D721Med (cell line): ENCODE results near the gene UNC5B.
"Not testable (repeated sequence)": the region's sequence is repeated elsewhere in the genome, so short reads cannot be mapped to it uniquely, and the experiment has no call there.

Experiments used
- DNase-seq: peaks from one replicate; pipeline ENCODE4 v3.0.0; 2011; ENCODE audit warnings: low spot score; ENCODE audit not compliant: insufficient read length
- FAIRE-seq: peaks from 2 replicates; lab custom pipeline; 2011; peaks lifted over from hg19 to GRCh38; lab: Jason Lieb, UNC
- TF ChIP-seq, protein P1 (sequence below): IDR thresholded peaks from 2 replicates; pipeline ENCODE4 v1.5.1; 2012; ENCODE audit warnings: mild to moderate bottlenecking, control low read depth; ENCODE audit not compliant: insufficient read depth; ENCODE audit errors: missing control alignments

The UNC5B gene

GRCh38 chr10:71217266-71218045 is 5.1 kb downstream of the UNC5B start:
- TF ChIP-seq, protein P1, sequence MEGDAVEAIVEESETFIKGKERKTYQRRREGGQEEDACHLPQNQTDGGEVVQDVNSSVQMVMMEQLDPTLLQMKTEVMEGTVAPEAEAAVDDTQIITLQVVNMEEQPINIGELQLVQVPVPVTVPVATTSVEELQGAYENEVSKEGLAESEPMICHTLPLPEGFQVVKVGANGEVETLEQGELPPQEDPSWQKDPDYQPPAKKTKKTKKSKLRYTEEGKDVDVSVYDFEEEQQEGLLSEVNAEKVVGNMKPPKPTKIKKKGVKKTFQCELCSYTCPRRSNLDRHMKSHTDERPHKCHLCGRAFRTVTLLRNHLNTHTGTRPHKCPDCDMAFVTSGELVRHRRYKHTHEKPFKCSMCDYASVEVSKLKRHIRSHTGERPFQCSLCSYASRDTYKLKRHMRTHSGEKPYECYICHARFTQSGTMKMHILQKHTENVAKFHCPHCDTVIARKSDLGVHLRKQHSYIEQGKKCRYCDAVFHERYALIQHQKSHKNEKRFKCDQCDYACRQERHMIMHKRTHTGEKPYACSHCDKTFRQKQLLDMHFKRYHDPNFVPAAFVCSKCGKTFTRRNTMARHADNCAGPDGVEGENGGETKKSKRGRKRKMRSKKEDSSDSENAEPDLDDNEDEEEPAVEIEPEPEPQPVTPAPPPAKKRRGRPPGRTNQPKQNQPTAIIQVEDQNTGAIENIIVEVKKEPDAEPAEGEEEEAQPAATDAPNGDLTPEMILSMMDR, result no peak
- no peak for FAIRE-seq

GRCh38 chr10:71218046-71218650 is 5.8 kb downstream of the UNC5B start:
- FAIRE-seq (no peak), DNase-seq (no peak)
- TF ChIP-seq, protein P1, result no peak

More at GRCh38 chr10:71217266-71218045, 5.1 kb downstream of the UNC5B start:
- DNase-seq, result no peak

DNA sequence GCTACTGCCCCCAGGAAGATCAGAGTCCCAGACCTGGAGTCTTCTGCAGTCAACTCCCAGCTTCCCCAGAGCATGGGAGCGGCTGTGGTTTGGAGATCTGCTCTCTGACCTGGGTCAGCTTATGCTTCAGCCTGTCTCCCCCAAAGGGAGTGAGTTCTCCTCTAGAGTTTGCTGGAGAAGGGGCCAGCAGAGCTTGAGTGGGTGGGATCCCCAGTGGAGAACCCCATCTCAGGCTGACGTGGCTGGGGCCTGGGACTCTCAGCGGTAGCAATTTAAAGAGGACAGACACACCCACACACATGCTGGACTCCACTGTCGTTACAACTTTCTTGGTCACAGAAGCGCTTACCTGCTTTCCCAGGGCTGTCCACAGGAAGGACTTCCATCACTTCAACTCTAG is 6.3 kb downstream of the UNC5B start:
- DNase-seq (no peak), FAIRE-seq (no peak)
- TF ChIP-seq, protein P1, result no peak

DNA sequence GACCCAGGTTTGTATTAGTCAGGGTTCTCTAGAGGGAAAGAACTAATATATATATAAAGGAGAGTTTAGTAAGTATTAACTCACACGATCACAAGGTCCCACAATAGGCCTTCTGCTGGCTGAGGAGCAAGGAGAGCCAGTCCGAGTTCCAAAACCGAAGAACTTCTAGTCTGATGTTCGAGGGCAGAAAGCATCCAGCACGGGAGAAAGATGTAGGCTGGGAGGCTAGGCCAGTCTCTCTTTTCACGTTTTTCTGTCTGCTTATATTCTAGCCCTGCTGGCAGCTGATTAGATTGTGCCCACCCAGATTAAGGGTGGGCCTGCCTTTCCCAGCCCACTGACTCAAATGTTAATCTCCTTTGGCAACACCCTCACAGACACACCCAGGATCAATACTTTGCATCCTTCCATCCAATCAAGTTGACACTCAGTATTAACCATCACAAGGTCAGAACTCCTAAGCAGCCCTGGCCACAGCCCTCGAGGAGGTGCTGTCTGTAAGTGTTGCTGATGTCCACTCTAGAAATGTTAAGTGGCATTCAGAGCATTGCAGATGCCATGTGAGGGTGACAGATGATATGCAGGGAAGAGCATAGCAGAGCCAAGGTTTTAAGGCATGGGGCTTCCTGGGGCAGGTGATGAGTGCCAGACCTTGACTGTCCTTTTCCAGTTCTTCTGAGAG is 7.0 kb downstream of the UNC5B start:
- FAIRE-seq, DNase-seq: not testable (repeated sequence)

DNA sequence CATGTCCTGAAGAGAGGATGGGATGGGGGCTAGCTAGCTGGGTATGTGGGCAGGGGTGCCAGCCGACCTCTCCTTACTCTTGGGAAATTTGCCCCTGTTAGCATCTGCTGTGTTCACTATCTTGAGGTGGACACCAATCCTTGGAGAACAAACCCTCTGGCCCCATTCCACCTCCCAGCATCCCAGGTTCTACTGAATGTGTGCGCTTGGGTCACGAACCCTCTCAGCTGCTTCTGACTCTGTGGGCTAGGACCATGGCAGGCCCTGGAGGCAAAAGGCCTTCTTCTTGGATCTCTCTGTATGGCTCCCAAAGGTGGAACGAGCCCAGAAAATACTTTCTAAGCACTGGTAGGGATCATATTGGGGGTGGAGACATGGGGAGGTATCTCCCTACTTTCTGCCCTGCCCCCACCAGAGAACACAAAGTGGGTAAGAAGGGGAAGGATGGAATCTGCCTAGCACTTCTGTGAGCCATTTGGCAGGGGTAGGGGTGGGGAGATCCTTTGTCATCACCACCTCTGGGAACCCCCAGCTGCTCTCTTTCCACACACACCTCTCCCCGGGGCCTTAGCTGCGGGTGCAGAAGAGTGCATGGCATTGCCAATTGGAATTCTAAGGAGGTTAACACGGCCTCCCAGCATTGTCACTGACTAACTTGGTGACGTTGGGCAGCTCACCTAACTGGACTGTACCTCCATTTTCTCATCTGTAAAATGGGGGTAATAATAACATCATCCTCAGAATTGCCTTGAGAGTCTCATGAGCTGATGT is 7.7 kb downstream of the UNC5B start:
- no peak for DNase-seq
- FAIRE-seq, result no peak
- TF ChIP-seq, protein P1, result no peak

- DNase-seq, result no peak
- TF ChIP-seq, protein P1, result no peak
- FAIRE-seq, result no peak
These were observed 8.5 kb downstream of the UNC5B start for GRCh38 chr10:71220689-71221540.
